GM04503 (cell line): ENCODE results near the gene NFATC3.

ENCODE experiments used
- DNase-seq: peaks from one replicate; pipeline ENCODE4 v3.0.0-alpha.2; 2012; ENCODE audit warnings: low read depth

The NFATC3 gene

GRCh38 chr16:68275611-68276191, 190.5 kb downstream of the NFATC3 start:
- DNase-seq: no peak

GRCh38 chr16:68276223-68276622, 191.1 kb downstream of the NFATC3 start:
- no peak for DNase-seq
